H1 (cell line): ENCODE data around the gene BTBD16.

Experiments
- EP300 ChIP-seq, 2 experiments: IDR thresholded peaks; 1 replicate in 1 of 2; 2 replicates in 1 of 2; pipeline ENCODE4 v1.6.1; 2011 to 2012; ENCODE audit warnings: low read depth in 2 of 2, low read length in 2 of 2, mild to moderate bottlenecking in 2 of 2, borderline replicate concordance in 1 of 2, inconsistent platforms in 1 of 2, moderate library complexity in 1 of 2
- EZH2 ChIP-seq: fragments of 200-600 bp; sonication (generic); IDR thresholded peaks from 2 replicates; pipeline ENCODE4 v1.7.1; 2012; ENCODE audit warnings: low read depth, mild to moderate bottlenecking, moderate library complexity, low read length, inconsistent platforms; ENCODE audit not compliant: severe bottlenecking
- POLR2A ChIP-seq, 2 experiments: IDR thresholded peaks; 1 replicate in 1 of 2; 2 replicates in 1 of 2; pipeline ENCODE4 v1.6.1; 2011; ENCODE audit warnings: low read depth in 2 of 2, low read length in 2 of 2, mild to moderate bottlenecking in 2 of 2; ENCODE audit errors: control extremely low read depth in 1 of 2
- POU5F1 ChIP-seq: IDR thresholded peaks from 2 replicates; pipeline ENCODE4 v1.6.1; 2011; ENCODE audit warnings: low read depth, mild to moderate bottlenecking, low read length, moderate library complexity
- TF ChIP-seq, protein P1 (sequence below), 3 experiments: IDR thresholded peaks; 1 replicate in 2 of 3; 2 replicates in 1 of 3; pipeline versions ENCODE4 v1.5.1 to v1.6.1; 2011; ENCODE audit warnings: low read length in 3 of 3, mild to moderate bottlenecking in 3 of 3, inconsistent platforms in 2 of 3, low read depth in 1 of 3, moderate library complexity in 1 of 3; ENCODE audit not compliant: insufficient read depth in 1 of 3; ENCODE audit errors: control extremely low read depth in 1 of 3

DNA sequence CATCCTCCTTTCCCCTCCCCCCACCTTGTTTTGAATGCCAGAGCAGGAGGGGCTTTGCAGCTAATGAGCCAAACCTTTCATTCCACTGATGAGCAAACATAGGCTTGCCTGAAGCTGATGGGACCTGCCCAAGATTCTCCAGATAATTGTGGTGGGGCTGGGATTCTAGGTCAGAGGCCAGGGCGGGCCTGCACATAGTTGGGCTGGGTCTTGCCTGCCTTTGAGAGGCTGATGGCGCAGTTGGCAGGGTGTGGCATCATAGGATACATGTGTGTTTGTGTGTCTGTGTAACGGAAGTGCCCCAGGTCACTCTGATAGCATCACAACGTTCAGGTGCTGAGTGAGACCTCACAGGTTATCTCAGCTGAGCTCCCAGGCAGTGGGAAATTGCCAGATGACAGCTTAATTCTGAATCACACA is 22.9 kb downstream of the BTBD16 start:
- TF ChIP-seq POU5F1 (no peak), EP300 (IDR thresholded peaks at IDR 0.05; ENCODE audit: borderline replicate concordance in 1 of 2, low read depth in 2 of 2, low read length in 2 of 2) (no peak), POLR2A (IDR thresholded peaks at IDR 0.05; ENCODE audit: control extremely low read depth in 1 of 2, low read depth in 2 of 2, low read length in 2 of 2) (no peak), EZH2 (no peak)
- TF ChIP-seq, protein P1, sequence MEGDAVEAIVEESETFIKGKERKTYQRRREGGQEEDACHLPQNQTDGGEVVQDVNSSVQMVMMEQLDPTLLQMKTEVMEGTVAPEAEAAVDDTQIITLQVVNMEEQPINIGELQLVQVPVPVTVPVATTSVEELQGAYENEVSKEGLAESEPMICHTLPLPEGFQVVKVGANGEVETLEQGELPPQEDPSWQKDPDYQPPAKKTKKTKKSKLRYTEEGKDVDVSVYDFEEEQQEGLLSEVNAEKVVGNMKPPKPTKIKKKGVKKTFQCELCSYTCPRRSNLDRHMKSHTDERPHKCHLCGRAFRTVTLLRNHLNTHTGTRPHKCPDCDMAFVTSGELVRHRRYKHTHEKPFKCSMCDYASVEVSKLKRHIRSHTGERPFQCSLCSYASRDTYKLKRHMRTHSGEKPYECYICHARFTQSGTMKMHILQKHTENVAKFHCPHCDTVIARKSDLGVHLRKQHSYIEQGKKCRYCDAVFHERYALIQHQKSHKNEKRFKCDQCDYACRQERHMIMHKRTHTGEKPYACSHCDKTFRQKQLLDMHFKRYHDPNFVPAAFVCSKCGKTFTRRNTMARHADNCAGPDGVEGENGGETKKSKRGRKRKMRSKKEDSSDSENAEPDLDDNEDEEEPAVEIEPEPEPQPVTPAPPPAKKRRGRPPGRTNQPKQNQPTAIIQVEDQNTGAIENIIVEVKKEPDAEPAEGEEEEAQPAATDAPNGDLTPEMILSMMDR (IDR thresholded peaks at IDR 0.05; ENCODE audit: control extremely low read depth in 1 of 3, insufficient read depth in 1 of 3, low read depth in 1 of 3, low read length in 3 of 3), result no peak
